NCI-H748 (cell line): ENCODE results near the gene NOD1.
"Not testable (repeated sequence)": the region's sequence is repeated elsewhere in the genome, so short reads cannot be mapped to it uniquely, and the experiment has no call there.

Source experiments
- DNase-seq: peaks from one replicate; lab custom pipeline; 2025; ENCODE audit not compliant: unreplicated experiment; lab: John Stamatoyannopoulos, UW

The NOD1 gene

DNA sequence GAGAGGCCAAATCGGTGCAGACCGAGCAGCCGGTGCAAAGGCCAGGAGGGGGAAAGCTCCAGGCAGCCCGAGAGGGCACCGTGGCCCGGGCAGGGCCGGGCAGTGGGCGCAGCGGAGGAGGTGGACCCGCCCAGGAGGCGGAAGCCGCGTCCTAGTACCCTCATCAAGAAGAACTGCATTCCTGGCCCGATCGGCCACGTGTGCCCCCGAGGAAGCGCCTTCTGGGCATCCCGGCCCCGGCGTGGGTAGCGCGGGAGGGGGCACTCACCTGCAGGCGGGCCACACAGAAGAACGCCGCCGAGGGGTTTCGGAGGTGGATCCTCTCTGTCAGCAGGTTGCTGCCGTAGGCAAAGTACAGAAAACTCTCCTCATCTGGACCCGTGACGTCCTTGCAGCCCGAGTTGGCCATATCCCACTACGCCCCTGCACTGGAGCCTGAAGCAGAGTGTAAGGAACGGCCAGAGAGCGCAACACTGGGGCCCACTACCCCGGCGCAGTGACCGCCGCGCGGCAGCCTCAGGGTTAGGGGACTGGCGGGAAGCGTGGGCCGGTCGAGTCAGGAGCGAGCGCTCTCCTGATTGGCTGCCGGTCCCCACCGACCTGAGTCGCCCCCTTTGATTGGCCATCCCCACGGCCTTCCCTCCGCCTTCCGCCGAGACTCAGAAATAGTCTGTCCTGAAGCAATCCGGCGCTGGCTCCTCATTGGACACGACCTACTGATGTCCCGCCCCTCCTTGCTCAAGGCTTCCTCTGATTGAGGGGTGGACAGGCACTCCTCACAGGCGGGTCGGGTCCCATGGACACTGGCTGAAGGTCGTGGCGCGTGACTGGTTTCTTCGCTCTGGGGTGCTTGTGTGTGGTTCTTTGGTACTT, 26.0 kb upstream of the NOD1 start, which contains the start of gene GGCT:
GGCT (minus strand) TSS at position 529 of the 873 bp plus-strand sequence; CDS start at position 409, 120 bp downstream.
- DNase-seq = peak; percentile 99

DNA sequence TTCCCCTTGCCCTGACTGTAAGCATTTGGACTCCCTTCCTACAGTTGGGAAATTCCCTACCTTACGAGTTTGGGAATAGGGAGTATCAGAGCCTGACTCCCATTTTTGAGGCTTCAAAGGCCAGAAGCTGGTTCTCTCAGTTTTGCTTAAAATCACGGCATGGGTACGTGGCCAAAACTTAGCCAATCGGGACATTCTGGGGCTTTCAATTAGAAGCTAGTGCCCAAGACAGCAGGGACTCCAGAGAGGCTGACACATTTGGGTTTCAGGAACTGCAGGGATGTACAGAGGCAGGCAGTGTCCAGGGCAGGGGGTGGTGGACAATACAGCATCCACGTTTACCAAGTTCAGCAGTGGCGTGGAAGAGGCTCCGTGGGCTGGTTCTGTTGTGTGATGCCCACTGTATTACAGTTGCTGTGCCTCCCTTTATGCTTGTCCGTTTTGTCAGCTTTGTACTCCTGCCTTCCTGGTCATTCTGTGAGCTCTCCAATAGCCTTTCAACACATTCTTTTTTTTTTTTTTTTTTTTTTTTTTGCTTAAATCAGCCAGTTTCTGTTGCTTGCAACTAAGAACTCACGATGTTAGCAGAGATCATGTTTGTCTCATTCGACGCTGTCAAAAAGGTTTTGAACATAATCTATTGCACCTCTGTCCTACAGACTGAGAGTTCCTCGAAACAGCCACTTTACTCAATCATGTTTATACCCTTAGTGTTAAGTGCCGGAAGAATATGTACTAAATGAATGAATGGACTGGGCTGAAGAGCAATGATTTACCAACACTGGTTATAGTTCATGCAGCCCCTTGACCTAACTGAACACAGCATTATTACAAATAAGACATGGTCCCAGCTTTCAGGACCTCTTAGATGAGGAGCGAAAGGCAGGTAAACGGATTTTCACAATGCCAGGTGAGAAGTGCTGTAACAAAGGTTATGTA, 25.0 kb upstream of the NOD1 start:
- peak; percentile 44 for DNase-seq

DNA sequence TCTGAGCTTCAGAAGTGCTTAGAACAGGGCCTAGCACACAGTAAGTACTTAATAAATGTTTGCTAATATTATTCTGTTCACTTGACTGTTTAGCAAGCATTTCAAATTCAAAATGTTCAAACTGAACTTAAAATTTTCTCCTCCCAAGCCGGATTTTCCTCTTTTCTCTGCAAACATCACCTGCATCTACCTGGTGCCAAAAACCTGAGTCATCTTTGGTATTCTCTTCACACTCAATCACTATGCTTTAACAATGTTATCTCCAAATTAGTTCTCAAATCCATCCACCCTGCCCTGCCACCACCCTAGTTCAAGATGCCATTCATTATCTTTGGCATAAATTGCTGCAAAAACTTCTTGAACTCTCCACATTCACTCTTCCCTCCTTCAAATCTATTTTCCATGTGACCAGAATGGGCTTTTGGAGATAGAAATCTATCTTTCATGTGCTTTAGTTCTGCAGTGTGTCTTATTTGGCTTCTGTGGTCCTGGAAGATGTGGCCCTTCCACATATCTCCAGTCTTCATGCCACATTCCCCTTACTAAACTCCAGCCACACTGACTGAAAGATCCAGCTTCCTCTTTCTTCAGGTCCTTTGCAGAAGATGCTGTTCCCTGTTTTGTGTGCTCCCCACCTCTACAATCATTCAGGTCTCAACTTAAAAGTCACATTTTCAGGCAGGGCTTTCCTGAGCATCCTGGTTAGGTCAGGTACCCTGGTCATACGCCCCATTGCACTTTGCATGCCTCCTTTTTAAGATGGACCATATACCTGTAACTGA, 24.1 kb upstream of the NOD1 start:
- DNase-seq = no peak

DNA sequence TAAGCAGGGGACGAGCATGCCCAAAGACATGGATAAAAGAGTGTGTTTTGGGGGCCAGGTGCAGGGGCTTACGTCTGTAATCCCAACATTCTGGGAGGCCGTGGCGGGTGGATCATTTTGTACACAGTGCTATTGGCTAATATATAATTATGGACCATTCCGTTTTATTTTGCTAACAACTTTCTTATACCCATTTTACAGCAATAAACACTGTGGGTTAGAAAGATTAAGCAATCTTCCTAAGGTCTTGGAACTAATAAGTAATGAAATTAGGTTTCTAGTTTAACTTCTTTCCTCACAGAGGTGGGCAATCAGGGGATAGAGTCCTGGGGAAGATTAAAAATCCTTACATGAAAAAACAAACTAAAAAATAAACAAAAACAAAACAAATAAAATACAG, 22.7 kb upstream of the NOD1 start:
- no peak for DNase-seq

DNA sequence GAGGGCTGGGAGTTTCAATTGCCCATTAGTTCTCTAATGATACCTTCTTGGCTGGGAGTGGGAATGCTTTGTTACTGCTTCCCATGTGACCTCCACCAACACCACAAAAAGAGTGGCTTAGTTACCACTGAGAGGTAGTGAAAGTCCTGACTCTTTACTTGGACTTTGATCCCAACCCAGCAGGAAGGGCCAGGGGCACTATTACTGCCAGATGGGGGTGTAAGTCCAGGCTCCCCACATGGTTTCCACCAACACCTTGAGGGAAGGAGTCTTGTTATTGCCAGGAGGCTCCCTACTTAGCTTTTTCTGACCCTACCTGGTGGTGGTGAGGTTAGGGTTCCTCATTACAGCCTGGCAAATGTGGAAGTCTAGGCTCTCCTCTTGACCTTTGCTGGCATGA, 14.6 kb upstream of the NOD1 start:
- DNase-seq = no peak

DNA sequence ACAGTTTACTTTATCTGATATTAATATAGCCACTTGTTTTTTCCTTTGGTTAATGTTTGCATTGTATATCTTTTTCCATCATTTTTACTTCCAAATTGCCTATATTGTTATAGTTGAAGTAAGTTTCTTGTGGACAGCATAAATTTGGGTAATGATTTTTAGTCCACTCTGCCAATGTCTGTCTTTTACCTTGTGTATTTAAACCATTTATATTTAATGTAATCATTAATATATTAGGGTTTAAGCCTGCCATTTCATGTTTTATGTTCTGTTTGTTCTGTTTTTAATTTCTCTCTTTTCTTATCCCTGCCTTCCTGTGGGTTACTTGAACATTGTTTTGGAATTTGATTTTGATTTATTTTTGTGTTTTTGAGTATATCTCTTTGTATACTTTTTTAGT, 12.8 kb upstream of the NOD1 start:
- no peak for DNase-seq

DNA sequence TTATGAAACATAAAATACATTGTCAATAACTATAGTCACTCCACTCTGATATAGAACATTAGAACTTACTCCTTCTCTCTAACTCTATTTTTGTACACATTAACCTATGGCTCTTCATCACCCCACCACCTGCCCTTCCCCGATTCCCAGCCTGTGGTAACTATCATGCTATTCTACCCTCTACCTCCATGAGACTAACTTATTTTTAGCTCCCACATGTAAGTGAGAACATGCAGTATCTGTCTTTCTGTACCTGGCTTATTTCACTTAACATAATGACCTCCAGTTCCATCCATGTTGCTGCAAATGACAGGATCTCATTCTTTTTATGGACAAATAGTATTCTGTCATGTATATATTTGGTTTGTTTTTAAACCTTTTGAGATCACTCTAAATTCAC, 8.8 kb upstream of the NOD1 start:
- no peak for DNase-seq

DNA sequence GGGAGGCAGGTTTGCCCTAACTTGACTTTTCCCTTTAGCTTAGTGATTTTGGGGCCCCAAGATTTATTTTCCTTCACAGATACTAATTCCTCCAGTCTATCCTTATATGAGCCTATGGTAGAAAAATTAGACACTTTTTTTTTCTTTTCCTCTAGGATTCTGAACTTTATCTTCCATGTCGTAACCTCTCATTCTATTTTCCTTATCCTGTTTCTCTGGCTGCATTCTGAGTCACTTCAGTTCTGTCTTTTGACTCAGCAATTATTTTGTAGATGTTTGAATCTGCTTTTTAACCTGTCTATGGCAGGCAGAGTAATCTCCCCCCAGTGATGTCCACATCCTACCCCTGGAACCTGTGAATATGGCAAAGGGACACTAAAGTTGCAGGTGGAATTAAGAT, 7.1 kb upstream of the NOD1 start:
- no peak for DNase-seq

DNA sequence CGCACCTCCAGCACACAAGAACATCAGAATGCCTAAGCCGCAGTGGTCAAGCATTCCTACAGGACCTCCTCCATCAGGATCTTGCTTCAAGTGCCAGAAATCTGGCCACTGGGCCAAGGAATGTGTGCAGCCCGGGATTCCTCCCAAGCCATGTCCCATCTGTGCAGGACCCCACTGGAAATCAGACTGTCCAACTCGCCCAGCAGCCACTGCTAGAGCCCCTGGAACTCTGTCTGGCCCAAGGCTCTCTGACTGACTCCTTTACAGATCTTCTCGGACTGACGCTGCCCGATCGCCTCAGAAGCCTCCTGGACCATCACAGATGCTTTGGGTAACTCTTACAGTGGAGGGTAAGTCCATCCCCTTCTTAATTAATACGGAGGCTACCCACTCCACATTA, 2.8 kb upstream of the NOD1 start:
- DNase-seq = not testable (repeated sequence)

DNA sequence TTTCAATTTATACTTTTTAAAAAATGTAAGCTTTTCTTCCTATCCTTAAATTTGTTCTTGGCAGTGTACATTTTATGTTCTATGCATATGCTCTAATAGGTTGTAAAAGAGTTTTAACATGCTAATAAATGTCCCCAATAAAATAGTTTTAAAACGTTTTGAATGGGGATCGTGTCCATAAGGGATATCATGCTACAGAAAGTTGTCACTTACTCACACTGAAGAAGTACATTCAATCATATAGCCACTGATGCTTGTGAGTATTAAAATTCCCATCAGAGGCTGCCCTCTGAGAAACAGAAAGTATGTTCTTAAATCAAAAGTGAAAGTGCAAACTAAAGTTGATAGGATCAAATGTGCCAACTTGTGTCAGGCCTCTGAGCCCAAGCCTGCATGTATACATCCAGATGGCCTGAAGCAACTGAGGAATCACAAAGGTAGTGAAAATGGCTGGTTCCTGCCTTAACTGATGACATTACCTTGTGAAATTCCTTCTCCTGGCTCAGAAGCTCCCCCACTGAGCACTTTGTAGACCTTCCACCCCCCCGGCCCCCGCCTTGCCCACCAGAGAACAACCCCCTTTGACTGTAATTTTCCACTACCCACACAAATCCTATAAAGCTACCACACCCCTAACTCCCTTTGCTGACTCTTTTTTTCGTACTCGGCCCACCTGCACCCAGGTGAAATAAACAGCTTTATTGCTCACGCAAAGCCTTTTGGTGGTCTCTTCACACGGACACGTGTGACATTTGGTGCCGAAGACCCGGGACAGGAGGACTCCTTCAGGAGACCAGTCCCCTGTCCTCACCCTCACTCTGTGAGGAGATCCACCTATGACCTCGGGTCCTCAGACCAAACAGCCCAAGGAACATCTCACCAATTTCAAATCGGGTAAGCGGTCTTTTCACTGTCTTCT, 877 bp upstream of the NOD1 start:
- DNase-seq = no peak

DNA sequence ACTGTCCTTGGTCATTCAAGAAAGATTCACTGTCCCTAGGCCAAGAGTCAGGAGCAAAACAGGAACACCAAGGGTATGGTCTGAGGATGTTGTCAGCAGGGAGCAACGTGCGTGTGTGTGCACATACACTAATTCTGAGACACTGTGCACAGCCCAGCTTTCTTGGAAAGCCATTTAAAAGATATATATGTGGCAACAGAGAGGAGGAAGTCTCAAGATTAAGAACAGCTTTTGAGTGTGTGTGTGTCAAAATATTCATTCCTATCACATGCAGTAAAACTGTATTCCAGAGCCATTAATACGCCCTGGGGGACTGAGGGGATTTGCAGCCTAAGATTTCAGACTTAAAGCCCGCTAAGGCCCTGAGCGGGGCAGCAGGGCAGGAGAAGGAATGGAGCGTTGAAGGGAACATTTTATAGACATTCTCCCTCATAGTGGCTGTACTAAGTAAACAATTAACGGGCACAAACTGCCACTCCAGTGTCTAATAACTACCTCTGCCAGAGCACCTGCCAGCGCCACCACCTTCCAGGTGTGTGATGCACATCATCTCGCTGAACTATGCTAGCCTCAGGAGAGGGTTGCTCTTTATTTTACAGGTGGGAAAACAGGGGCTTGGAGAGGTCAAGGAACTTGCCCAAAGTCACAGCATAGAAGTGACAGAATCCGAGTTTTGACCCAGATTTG, 2.0 kb downstream of the NOD1 start:
- DNase-seq = peak; percentile 93

DNA sequence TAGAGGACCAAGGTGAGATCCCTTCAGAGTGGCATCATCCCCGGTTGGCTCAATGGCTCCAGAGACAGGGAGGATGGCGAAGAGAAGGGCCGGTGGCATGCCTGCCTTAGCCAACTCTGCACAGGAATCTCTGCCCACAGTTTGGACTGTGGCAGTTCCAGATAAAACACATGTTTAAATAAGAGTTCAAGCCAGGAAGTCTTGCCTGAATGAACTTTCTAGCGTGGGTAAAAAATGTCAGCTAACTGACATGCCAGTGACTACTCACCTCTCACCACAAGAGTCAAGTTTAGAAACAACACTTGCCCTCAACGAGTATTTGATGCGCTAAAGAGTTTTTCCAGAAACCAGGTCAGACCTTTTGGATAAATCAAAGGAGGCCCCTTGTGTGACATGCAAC, 3.0 kb downstream of the NOD1 start:
- DNase-seq = no peak

DNA sequence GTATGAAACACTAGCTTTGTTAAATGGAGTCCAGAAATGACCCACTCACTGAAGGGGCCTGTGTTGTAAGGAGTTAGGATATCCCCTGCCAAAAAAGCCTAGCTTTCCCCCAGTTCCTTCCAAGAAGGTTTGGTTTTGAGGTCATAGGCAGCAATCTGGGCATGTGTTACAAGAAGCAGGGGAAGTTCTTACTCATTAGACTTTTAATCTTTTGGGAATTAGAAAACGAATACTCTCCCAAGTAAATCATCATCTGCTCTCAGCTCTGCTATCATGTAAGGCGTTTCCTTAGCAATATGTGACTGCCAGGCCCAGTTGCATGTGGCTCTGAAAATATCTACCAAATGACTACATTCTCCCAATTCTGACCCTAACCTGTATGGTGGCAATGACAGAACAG, 3.7 kb downstream of the NOD1 start:
- DNase-seq = no peak

DNA sequence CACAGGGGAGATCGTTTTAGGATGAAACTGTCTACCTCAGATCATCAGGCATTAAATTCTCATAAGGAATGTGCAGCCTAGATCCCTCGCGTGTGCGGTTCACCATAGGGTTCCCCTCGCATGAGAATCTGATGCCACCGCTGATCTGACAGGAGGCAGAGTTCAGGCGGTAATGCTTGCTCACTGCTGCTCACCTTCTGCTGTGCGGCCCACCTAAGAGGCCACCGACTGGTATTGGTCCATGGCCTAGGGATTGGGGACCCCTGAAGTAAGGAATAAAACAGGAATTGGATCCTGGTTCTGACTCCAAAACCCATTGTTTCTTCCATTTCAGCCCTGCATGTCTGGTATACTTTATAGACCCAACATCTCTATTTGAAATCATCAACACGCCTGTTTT, 4.1 kb downstream of the NOD1 start:
- DNase-seq = no peak

DNA sequence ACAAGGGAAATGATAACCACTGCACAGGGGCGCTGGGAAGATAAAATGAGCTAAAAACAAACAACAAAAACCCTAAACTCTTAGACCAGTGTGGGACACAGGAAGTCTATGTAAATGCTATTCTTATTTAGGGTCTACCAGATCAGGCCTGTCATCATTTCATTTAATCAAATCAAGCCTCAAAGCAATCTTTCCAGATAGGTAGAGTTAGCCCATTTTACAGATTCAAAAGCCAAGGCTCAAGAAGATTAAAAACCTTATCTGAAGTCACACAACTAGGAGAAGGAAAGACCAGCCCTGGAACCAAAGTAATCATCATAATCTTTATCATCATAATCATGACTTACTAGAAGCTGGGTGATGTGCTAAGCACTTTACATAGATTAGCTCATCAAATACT, 4.7 kb downstream of the NOD1 start:
- no peak for DNase-seq

DNA sequence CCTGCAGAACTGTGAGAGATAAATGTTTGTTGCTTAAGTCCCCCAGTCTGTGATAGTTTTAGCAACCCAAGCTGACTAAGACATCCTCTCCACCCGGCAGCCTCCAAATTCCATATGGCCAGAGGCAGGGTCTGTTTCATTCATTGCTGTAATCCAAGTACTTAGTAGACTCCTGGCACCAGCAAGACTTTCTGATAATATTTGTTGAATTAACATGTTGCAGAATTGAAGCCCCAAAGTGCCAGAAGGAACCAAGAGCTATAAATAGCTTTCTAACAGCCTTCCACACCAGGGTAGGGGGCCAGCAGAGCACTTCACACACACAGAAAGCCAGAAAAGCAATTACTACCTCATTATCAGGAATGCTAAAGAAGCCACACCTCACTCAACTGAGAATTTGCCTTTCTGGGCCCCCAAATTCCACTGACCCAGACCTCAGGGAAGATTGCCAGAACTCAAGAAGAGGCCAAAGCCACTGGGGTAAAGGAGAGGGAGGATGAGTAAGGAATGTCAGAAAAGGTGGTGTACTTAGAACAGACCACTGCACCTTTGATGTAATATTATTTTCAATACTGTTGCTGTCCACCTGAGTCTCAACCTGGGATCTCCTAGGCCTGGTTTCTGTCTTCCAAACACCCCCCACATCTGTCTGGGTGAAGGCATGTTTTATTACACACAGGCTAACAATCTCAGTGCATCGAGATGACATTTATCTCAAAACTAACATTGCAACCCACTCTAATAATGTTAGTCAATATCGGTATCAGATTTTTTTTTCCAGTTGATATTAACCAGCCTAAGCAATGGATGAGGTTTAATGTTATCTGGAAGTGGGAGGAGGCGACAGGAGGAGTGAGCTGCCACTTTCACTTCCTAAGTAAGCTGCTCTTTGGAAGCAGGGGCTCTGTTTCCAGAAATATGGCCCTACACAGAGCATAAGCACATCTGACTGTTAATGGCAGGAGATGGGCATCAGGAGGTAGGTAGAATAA, 5.5 kb downstream of the NOD1 start:
- DNase-seq = no peak

DNA sequence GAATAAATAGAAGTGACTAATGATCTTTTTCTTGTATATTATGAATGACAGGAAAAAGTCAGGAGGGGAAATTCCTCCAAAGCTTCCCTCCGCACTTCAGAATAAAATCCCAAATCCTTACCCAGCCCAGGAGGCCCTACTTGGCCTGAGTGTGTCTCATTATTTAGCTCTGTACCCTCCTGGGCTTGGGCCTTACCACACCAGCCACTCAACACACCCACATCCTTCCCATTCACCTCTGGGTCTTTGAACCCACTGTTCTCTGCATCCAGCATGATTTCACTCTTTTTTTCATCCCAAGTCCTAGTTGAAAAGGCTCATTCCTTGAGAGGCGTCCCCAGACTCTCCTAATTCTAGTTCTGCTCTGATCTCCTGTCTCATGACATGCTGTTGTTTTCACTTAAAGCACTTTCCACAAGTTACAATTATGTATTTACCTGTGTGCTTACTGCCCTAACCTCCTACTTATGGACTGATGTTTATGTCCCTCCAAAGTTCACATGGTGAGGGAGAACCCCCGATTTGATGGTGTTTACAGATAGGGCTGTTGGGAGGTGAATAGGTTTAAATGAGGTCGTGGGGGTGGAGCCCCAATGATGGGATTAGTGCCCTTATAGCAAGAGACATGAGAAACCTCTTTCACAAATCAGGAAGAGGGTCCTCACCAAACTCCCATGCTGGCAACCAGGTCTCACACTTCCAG, 6.4 kb downstream of the NOD1 start:
- no peak for DNase-seq

DNA sequence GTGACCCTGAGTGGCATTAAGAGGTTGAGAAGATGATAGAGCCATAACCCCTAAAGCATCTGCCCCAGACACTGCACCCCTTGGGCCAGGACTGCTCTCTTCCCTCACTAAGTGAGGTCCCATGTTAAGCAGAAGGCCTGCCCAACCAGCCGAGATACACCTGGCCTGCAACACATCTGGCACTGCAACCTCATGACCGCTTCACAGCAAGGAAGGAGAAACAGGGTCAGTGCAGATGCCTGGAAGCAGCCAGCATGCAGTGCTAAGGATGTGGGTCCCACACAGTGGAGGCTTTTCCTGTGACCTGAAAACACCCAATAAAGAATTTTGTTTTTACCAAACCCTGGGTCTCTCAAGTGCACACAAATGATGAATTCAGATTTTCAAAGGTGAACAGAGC, 7.4 kb downstream of the NOD1 start:
- DNase-seq = no peak
